GM19468 (cell line): ENCODE results near the gene ARHGAP24.

Experiments used
- ATAC-seq: cut with Tn5 transposase; IDR thresholded peaks from one replicate; pipeline ENCODE4 v1.9.1; 2021; ENCODE audit warnings: mild to moderate bottlenecking, moderate library complexity, moderate number of reproducible peaks; ENCODE audit not compliant: unreplicated experiment; ENCODE audit errors: extremely low read depth

The ARHGAP24 gene

GRCh38 chr4:85928775-85929591 is 454.0 kb downstream of the ARHGAP24 start:
- peak; percentile 42 for ATAC-seq

DNA sequence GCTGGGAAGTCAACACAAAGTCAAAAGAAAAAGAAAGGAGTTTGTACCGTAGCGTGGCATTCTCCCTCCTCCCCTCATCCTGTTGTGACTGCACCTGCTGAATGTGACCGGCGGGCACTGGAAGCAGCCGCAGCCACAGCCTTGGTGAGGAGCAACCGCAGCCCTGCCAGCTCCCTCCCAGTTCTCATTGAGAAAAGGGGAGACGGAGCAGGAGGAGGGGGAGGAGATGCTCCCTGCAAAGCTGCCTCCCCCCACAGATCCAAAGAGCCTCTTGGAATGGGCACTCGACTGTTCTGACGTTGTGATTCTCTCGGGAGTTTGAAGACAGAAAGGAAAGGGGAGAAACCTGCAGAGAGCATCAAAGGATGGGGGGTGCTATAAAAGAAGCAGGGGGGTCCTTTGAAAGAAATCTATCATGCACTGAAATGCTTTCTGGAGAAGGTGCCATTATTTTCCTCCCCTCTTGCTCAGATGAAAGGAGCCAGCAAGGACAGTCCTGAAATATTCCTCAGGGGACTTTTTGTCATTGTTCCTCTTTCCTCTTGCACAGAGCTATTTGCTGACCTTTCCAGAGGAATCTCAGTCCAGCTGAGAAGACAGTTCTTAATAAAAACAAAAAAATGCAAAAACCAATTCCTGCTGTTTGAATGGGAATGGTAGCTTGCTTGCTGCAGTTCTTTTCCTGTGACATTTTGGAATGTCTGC is 455.2 kb downstream of the ARHGAP24 start:
- ATAC-seq: no peak

GRCh38 chr4:85932500-85933290 is 457.7 kb downstream of the ARHGAP24 start:
- ATAC-seq: no peak

DNA sequence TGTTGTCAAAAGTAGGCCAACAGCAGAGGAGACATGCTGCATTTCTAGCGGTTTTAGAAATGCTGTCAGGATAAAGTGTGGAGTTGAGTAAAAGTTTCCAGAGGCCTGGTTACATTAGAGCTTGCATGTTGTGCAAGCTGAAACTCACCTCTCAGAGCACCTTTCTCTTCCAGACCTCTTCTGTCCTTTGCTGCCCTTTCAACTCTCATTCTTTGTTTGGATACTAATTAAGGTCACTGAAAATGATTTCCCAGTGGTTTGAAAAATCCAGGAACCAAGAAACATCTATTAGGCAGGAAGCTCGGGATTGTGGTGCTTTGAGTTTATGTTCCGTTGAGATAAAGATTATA is 458.3 kb downstream of the ARHGAP24 start:
- no peak for ATAC-seq

DNA sequence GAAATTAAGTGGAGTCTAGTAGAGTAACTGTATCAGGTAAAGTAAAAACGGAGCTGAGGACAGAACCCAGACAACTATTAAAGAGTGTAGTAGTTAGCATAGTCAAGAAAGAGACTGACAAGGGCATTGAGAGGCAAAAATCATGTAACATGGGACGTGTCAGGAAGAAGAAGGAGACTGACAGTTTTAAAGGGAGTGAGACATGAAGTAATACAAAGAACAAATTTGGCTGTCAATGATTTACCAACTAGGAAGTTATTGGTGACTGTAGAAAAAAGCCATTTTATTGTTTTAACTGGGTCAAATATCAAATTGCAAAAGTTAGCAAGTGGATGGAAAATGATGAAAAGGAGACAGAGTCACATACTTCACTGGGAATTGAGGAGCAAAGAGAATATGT is 462.6 kb downstream of the ARHGAP24 start:
- no peak for ATAC-seq

GRCh38 chr4:85938062-85938461 is 463.1 kb downstream of the ARHGAP24 start:
- ATAC-seq: no peak

DNA sequence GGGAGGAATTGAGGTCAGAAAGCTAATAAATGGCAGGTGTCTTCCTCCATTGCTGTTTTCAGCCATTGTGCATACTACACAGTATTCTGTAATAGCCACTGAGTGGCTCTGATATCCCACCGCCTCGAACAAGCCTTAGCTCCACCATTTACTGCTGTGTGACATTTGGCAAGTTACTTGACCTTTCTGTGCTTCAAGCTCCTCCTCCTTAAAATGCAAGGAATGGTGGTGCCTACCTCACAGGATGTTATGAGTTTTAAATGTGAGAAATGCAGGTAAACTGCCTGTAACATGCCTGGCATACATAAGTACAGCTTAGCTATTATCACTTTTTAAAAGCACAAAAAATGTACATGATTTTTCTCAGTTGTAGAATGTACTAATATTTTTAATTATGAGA is 464.0 kb downstream of the ARHGAP24 start:
- ATAC-seq: no peak

DNA sequence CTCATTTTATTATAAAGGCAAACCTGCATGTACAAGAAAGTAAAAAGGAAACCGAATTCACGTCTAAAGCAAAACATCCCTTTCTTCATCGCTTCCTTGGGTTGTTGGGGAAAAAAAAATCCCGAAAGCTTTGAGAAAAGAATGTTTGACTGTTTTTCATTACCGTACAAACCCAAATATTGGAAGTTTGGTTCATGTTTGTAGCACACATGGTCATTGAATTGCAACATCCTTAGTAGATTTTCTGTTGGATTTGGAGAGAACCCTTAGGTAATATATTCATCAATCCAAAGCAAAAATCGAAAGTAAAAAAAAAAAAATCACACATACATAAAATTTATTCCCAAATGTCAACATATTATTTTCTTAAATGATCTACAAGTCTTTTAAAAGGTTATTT is 464.6 kb downstream of the ARHGAP24 start:
- ATAC-seq: no peak

DNA sequence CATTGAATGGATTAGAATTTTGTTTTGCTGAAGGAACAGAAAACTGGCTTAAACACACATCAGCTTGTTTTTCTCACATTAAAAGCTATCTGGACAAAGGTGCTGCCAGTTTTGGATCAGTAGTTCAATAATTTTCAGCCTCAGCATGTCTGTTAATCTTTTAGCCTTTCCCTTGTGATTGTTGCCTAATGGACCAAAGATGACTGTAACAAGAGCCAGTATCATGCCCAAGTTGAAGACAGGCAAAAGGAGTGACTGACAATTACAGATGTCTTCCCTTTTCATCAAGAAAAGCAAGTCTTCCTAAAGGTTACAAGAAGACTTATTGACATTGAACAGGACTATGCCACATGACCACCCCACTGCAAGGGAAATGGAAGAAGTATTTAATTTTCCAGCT is 465.2 kb downstream of the ARHGAP24 start:
- no peak for ATAC-seq

- ATAC-seq: no peak
These were observed 467.2 kb downstream of the ARHGAP24 start for GRCh38 chr4:85942107-85942506.

DNA sequence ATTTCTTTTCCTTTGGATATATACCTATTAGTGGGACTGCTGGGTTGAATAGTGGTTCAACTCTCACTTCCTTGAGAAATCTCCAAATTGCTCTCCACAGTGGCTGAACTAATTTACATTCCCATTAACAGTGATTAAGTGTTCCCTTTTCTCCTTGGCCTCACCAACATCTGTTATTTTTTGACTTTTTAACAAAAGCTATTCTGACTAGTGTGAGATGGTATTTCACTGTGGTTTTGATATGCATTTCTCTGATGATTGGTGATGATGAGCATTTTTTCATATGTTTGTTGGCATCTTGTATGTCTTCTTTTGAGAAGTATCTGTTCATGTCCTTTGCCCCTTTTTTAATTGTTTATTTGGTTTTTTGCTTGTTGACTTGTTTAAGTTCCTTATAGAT is 471.9 kb downstream of the ARHGAP24 start:
- no peak for ATAC-seq

DNA sequence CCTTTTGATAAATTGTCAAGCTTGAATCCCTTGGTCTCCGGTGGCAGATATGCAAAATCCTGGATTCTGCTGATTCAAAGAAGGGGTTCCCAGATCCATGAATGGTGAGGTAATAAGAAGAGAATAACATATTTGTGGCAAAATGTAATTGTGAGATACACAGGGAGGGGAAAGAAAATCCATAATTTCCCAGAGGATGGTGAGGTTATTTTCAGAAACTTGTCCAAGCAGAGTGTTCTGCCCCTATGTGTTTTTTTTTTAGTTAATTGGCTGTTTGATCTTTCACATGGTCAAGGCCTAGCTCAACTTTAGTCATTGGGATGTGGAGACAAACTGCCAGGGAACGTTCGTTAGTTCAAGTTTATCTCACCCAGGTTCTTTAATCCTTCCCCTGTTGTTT is 476.1 kb downstream of the ARHGAP24 start:
- no peak for ATAC-seq

- no peak for ATAC-seq
These were observed 477.6 kb downstream of the ARHGAP24 start for GRCh38 chr4:85952528-85952927.

DNA sequence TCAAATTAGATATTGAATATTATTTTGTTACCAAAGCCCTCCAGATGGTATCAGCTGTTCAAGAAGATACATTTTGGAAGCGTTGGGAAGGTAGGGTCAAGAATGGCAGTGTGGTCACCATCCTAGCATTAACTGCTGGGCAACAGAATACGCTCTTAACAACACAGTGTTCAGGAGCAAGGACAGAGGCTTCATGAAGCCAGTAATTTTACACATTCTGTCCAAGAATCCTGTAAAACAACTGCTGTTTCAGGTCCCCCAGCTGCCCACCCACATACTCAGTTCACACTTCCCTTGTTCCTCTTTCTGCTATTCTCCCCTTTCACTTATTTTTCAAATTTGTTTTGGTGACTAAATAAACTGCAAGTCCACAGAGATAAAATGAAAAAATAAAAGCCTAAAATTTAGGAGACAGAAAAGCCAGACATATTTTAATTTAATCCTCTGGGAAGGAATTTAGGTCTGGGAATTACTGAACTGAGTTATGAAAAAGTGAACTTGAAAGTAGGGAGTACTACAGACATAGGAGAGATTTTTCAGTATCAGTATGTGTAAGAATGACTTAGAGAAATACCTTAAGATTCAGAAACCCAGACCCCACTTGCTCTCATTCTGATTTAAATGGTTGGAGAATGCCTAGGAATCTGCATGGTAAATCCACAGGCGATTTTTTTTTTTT is 478.2 kb downstream of the ARHGAP24 start:
- no peak for ATAC-seq

DNA sequence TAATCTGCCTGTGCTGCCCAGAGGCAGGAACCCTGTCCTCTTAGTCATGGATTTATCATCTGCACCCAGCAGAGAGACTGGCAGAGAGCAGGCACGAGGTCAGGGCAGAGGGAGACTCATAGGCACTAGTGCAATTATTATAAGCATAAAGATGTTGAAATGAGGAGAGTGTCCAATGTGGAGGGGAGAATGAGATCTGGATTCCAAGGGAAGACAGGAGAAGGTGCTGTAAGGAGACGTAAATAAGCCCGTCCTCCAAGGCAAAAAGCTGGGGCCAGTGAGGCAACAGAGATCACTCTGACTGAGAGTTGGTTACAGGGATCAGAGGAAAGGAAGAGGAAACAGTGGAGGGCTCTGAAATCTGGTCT is 478.7 kb downstream of the ARHGAP24 start:
- ATAC-seq: no peak

DNA sequence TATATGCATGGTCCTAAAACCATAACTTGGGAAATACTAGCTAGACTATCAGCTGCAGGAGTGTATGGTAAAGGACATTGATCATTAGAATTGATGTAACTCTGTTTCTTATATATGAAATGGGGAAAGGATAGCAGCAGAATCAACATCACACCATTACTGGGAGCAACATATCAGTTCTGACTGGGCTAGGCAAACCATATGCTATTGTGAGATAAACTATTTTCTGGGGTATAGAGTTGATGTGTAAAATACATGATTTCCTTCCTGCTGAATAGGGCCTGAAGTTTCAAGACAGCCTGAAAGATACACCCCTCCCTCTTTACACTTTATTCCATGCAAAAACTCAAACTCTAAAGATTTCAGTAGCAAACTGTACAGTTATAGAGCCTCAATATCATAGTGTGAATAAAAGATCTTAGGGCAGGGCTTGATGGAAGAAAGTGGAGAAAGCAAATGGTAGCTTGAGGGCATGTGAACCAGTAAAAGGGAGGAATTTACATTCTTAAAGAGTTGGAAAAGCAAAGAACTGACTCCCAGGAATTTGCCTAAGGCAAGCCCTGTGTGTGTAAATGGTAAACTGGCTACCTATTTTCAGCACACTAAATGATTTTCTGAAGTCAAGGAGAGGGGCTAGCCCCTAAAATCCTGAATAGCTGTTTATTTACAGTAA is 480.8 kb downstream of the ARHGAP24 start:
- ATAC-seq: no peak

- no peak for ATAC-seq
These were observed 481.5 kb downstream of the ARHGAP24 start for GRCh38 chr4:85956293-85956945.

GRCh38 chr4:85961887-85962286 is 486.9 kb downstream of the ARHGAP24 start:
- ATAC-seq: no peak

DNA sequence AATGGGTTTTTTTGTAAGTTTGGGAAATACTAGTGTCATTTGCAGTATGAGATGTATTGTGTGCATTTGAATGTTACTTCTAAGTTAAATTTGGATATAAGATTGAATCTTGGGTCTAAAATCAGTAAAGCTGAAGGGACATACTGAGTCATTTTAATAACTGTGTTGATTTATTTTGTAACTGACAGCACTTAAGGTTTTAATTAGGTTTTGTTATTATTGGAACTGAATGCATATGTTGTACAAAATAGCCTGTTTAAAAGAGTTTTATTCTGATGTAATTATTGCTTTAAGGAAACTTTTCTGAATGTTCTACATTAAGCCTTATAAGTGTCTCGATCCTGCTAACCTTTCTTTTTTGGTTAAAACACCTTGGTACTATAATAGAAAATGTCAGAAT is 488.3 kb downstream of the ARHGAP24 start:
- ATAC-seq: no peak

- no peak for ATAC-seq
These were observed 489.3 kb downstream of the ARHGAP24 start for GRCh38 chr4:85964298-85964697.
